KOPT-K1 (cell line): ENCODE results near the gene GADD45B.
"Not testable (repeated sequence)": the region's sequence is repeated elsewhere in the genome, so short reads cannot be mapped to it uniquely, and the experiment has no call there.

ENCODE experiments used
- H3K27ac ChIP-seq: fragments of 200-600 bp; sonication (generic); 2 replicates; pipeline ENCODE4 v1.5.1; 2016; ENCODE audit warnings: antibody characterized with exemption, mild to moderate bottlenecking, low read depth, low read length; ENCODE audit not compliant: poor library complexity, severe bottlenecking
- H3K36me3 ChIP-seq: fragments of 200-600 bp; sonication (generic); 2 replicates; pipeline ENCODE4 v1.5.1; 2017; ENCODE audit warnings: antibody characterized with exemption, mild to moderate bottlenecking, low read length, moderate library complexity; ENCODE audit not compliant: insufficient read depth
- H3K9me3 ChIP-seq: fragments of 200-600 bp; sonication (generic); 2 replicates; pipeline ENCODE4 v1.5.1; 2017; ENCODE audit warnings: antibody characterized with exemption, low read length, mild to moderate bottlenecking; ENCODE audit not compliant: insufficient read depth, poor library complexity, severe bottlenecking

The GADD45B gene

GRCh38 chr19:2500841-2501261, 24.9 kb downstream of the GADD45B start:
- Histone ChIP-seq H3K9me3 (no peaks in the 10 kb centered on the region), H3K27ac (no peak overlapping the region), H3K36me3 (no peaks in the 10 kb centered on the region)

GRCh38 chr19:2503521-2504109, 27.7 kb downstream of the GADD45B start:
- H3K27ac ChIP-seq = no peak overlapping the region
- H3K9me3 ChIP-seq = no peaks in the 10 kb centered on the region
- no peaks in the 10 kb centered on the region for H3K36me3 ChIP-seq

- H3K9me3 ChIP-seq, H3K27ac ChIP-seq, H3K36me3 ChIP-seq: not testable (repeated sequence)
Measured at GRCh38 chr19:2506656-2507055, 30.7 kb downstream of the GADD45B start.

- no peaks in the 10 kb centered on the region for H3K9me3 ChIP-seq
- H3K36me3 ChIP-seq = no peaks in the 10 kb centered on the region
- H3K27ac ChIP-seq = no peak overlapping the region
Measured at GRCh38 chr19:2507109-2507508, 31.2 kb downstream of the GADD45B start.

- H3K27ac ChIP-seq = no peak overlapping the region
- no peaks in the 10 kb centered on the region for H3K9me3 ChIP-seq
- H3K36me3 ChIP-seq = no peaks in the 10 kb centered on the region
Measured at GRCh38 chr19:2509096-2509495, 33.2 kb downstream of the GADD45B start.

GRCh38 chr19:2511570-2511969, 35.6 kb downstream of the GADD45B start:
- Histone ChIP-seq H3K27ac (no peak overlapping the region), H3K36me3 (no peaks in the 10 kb centered on the region), H3K9me3 (no peaks in the 10 kb centered on the region)

- Histone ChIP-seq H3K27ac (no peak overlapping the region), H3K9me3 (no peaks in the 10 kb centered on the region)
Measured at GRCh38 chr19:2511991-2512390, 36.1 kb downstream of the GADD45B start.

GRCh38 chr19:2512523-2513431, 36.9 kb downstream of the GADD45B start:
- Histone ChIP-seq H3K9me3 (no peaks in the 10 kb centered on the region), H3K27ac (no peak overlapping the region), H3K36me3 (no peaks in the 10 kb centered on the region)

More at GRCh38 chr19:2511991-2512390, 36.1 kb downstream of the GADD45B start:
- H3K36me3 ChIP-seq = no peaks in the 10 kb centered on the region

GRCh38 chr19:2514981-2515518, 39.1 kb downstream of the GADD45B start:
- Histone ChIP-seq H3K27ac (no peak overlapping the region), H3K9me3 (no peaks in the 10 kb centered on the region), H3K36me3 (no peaks in the 10 kb centered on the region)

GRCh38 chr19:2516727-2517126, 40.8 kb downstream of the GADD45B start:
- no peak overlapping the region for H3K27ac ChIP-seq
- H3K36me3 ChIP-seq = no peaks in the 10 kb centered on the region
- H3K9me3 ChIP-seq = no peaks in the 10 kb centered on the region

- Histone ChIP-seq H3K36me3 (no peaks in the 10 kb centered on the region), H3K27ac (no peak overlapping the region), H3K9me3 (no peaks in the 10 kb centered on the region)
Measured at GRCh38 chr19:2517881-2518601, 42.1 kb downstream of the GADD45B start.

- not testable (repeated sequence) for H3K36me3 ChIP-seq, H3K27ac ChIP-seq, H3K9me3 ChIP-seq
Measured at GRCh38 chr19:2518856-2519255, 42.9 kb downstream of the GADD45B start.

GRCh38 chr19:2519482-2519881, 43.6 kb downstream of the GADD45B start:
- Histone ChIP-seq H3K27ac (no peak overlapping the region), H3K36me3 (no peaks in the 10 kb centered on the region), H3K9me3 (no peaks in the 10 kb centered on the region)

GRCh38 chr19:2523630-2524311, 47.8 kb downstream of the GADD45B start:
- no peaks in the 10 kb centered on the region for H3K36me3 ChIP-seq
- no peak overlapping the region for H3K27ac ChIP-seq
- no peaks in the 10 kb centered on the region for H3K9me3 ChIP-seq
